Body of pancreas (tissue), 4 donors: Measurements from ENCODE around the gene GTF3C2.

Experiments used
- CTCF ChIP-seq, 7 experiments: fragments of 450-650 bp in 4 of 7; fragments of 200-600 bp in 3 of 7; sonication (generic) in 3 of 7; IDR thresholded peaks; one replicate each; pipeline ENCODE4 v1.5.1; 2016 to 2019; ENCODE audit warnings: antibody characterized with exemption in 7 of 7
- POLR2A ChIP-seq, 3 donors: fragments of 450-650 bp; IDR thresholded peaks; one replicate each; pipeline ENCODE4 v1.6.1; 2016; ENCODE audit warnings: antibody characterized with exemption in 3 of 3, mild to moderate bottlenecking in 2 of 3

GRCh38 chr2:27378096-27378808 lies 21.7 kb upstream of the GTF3C2 start:
- TF ChIP-seq CTCF (IDR thresholded peaks at IDR 0.05) (peak in 2 of 7 experiments; percentile 6 to 13), POLR2A (IDR thresholded peaks at IDR 0.05) (no peak)
